ENCODE data around the gene RIPK3.

GRCh38 chr14:24355009-24355408 is 15.2 kb upstream of the RIPK3 start:
- TF ChIP-seq GATA2 (IDR thresholded peaks at IDR 0.05; ENCODE audit: low read depth, low read length) (no peak), GATA3 (IDR thresholded peaks at IDR 0.05; ENCODE audit: low read depth, low read length) (no peak)

Data from SH-SY5Y (cell line).